ENCODE results near the gene ZNF507. TPM values are rescaled to one million over a fixed set of nuclear protein-coding genes. Genes with fewer than 3 reads are reported as not detected.

ZNF507 gene
- total and polyA plus RNA-seq, 9 donors, result 6.4 to 30.5 (median 22.9) TPM

GRCh38 chr19:32436692-32437091 lies 91.3 kb downstream of the ZNF507 start:
- DNase-seq, result no peak
- TF ChIP-seq, protein P1, sequence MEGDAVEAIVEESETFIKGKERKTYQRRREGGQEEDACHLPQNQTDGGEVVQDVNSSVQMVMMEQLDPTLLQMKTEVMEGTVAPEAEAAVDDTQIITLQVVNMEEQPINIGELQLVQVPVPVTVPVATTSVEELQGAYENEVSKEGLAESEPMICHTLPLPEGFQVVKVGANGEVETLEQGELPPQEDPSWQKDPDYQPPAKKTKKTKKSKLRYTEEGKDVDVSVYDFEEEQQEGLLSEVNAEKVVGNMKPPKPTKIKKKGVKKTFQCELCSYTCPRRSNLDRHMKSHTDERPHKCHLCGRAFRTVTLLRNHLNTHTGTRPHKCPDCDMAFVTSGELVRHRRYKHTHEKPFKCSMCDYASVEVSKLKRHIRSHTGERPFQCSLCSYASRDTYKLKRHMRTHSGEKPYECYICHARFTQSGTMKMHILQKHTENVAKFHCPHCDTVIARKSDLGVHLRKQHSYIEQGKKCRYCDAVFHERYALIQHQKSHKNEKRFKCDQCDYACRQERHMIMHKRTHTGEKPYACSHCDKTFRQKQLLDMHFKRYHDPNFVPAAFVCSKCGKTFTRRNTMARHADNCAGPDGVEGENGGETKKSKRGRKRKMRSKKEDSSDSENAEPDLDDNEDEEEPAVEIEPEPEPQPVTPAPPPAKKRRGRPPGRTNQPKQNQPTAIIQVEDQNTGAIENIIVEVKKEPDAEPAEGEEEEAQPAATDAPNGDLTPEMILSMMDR (IDR thresholded peaks at IDR 0.05), result no peak
- TF ChIP-seq POLR2A (IDR thresholded peaks at IDR 0.05), result no peak
- TF ChIP-seq EP300 (IDR thresholded peaks at IDR 0.05), result no peak
- Histone ChIP-seq H3K9me3 (no peaks in the 10 kb centered on the region), H3K36me3 (no peaks in the 10 kb centered on the region), H3K27me3 (no peaks in the 10 kb centered on the region), H3K4me1 (ENCODE audit: insufficient read depth) (no peaks in the 10 kb centered on the region), H3K27ac (no peak overlapping the region), H3K4me3 (no peak overlapping the region)
- intact Hi-C loops (cut with DNase I), result no loop called here
- 91 to 95% (median 95%) methylated on average over 6 of the region's 6 CpGs for WGBS, 3 donors

DNA sequence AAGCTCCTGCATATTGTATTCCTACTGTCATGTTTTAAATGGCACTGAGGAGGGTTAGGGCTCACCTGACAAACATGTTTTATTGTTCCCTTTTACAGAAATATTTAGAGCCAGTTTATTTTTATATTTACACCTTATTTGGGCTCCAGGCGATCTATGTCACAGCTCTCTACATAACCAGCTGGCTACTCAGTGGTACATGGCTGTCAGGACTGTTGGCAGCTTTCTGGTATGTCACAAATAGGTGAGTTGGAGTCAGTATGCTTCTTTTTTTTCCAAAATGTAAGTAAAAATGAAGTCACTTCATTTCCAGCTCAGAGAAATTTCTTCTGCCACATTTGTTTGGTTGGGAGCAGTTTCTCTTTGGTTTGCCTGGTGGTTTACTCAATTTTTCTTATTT lies 91.7 kb downstream of the ZNF507 start:
- Histone ChIP-seq H3K9me3 (no peaks in the 10 kb centered on the region), H3K4me1 (ENCODE audit: insufficient read depth) (no peaks in the 10 kb centered on the region), H3K4me3 (no peak overlapping the region), H3K27ac (no peak overlapping the region), H3K27me3 (no peaks in the 10 kb centered on the region), H3K36me3 (no peaks in the 10 kb centered on the region)
- 85 to 95% (median 94%) methylated on average over 1 of the region's 1 CpG for WGBS, 3 donors
- no peak for DNase-seq
- intact Hi-C loops (cut with DNase I), result no loop called here
- TF ChIP-seq POLR2A (IDR thresholded peaks at IDR 0.05), result no peak

Other genes with a start within 250 kb of the ZNF507 start
- 10 to 100 TPM; 25.3 to 49.8 (median 44.4) TPM for gene DPY19L3, start 60.2 kb downstream of the ZNF507 start, total RNA-seq
- gene DPY19L3, start 60.2 kb downstream of the ZNF507 start, polyA plus RNA-seq, result 10 to 100 TPM in 1 of 2 donors, 1 to 10 TPM in 1; 9.6 to 20.1 TPM
- gene PDCD5, start 235.6 kb downstream of the ZNF507 start, total RNA-seq, result 10 to 100 TPM; 53.2 to 92.4 (median 67.1) TPM
- gene PDCD5, start 235.6 kb downstream of the ZNF507 start, polyA plus RNA-seq, result 100 to 1,000 TPM in 1 of 2 donors, 10 to 100 TPM in 1; 63.3 to 122 TPM

Data from ovary (tissue), 9 donors.